HEK293T (cell line): ENCODE measurements around the gene CCM2.

Source experiments
- CTCF ChIA-PET: fragments of 350-600 bp; formaldehyde crosslinking; extraction: SDS; loops from one replicate; lab custom pipeline; 2021; ENCODE audit warnings: antibody characterized with exemption, inconsistent platforms; lab: Yijun Ruan, JAX
- POLR2A ChIA-PET: fragments of 350-600 bp; formaldehyde crosslinking; extraction: SDS; loops from one replicate; lab custom pipeline; 2020; ENCODE audit warnings: antibody characterized with exemption, inconsistent platforms; lab: Yijun Ruan, JAX
- DNase-seq: peaks from one replicate; pipeline ENCODE4 v3.0.0; 2012; ENCODE audit warnings: mixed read lengths; ENCODE audit errors: extremely low spot score
- ARNT ChIP-seq: fragments of 450-650 bp; IDR thresholded peaks from 2 replicates; pipeline ENCODE4 v1.6.1; 2017; ENCODE audit warnings: mild to moderate bottlenecking
- BHLHE40 ChIP-seq: fragments of 450-650 bp; IDR thresholded peaks from 2 replicates; pipeline ENCODE4 v1.6.1; 2016; ENCODE audit warnings: mild to moderate bottlenecking, moderate library complexity, borderline replicate concordance
- CTBP1 ChIP-seq: fragments of 450-650 bp; IDR thresholded peaks from 2 replicates; pipeline ENCODE4 v1.6.1; 2016; ENCODE audit warnings: borderline replicate concordance
- ELF4 ChIP-seq: fragments of 450-650 bp; IDR thresholded peaks from 2 replicates; pipeline ENCODE4 v1.6.1; 2017; ENCODE audit warnings: antibody characterized with exemption
- FOXA1 ChIP-seq: fragments of 450-650 bp; IDR thresholded peaks from 2 replicates; pipeline ENCODE4 v1.6.1; 2016; ENCODE audit warnings: mild to moderate bottlenecking
- FOXK2 ChIP-seq: fragments of 450-650 bp; IDR thresholded peaks from 2 replicates; pipeline ENCODE4 v1.6.1; 2016; ENCODE audit warnings: mild to moderate bottlenecking
- FOXM1 ChIP-seq: fragments of 450-650 bp; IDR thresholded peaks from 2 replicates; pipeline ENCODE4 v1.6.1; 2017; ENCODE audit warnings: mild to moderate bottlenecking, borderline replicate concordance
- HDGF ChIP-seq: fragments of 450-650 bp; IDR thresholded peaks from 2 replicates; pipeline ENCODE4 v1.6.1; 2017; ENCODE audit warnings: antibody characterized with exemption, borderline replicate concordance
- L3MBTL2 ChIP-seq: fragments of 450-650 bp; conservative IDR thresholded peaks from 2 replicates; pipeline ENCODE4 v1.6.1; 2016; ENCODE audit warnings: mild to moderate bottlenecking
- LEF1 ChIP-seq: fragments of 450-650 bp; IDR thresholded peaks from 2 replicates; pipeline ENCODE4 v1.6.1; 2017; ENCODE audit warnings: mild to moderate bottlenecking, borderline replicate concordance
- NFRKB ChIP-seq: fragments of 450-650 bp; IDR thresholded peaks from 2 replicates; pipeline ENCODE4 v1.6.1; 2016; ENCODE audit warnings: mild to moderate bottlenecking, moderate library complexity
- SP1 ChIP-seq: fragments of 450-650 bp; IDR thresholded peaks from 2 replicates; pipeline ENCODE4 v1.6.1; 2017
- SUZ12 ChIP-seq: fragments of 450-650 bp; IDR thresholded peaks from 2 replicates; pipeline ENCODE4 v1.6.1; 2016; ENCODE audit warnings: mild to moderate bottlenecking
- TARDBP ChIP-seq: fragments of 450-650 bp; IDR thresholded peaks from 2 replicates; pipeline ENCODE4 v1.6.1; 2016
- ZNF384 ChIP-seq: fragments of 450-650 bp; IDR thresholded peaks from 2 replicates; pipeline ENCODE4 v1.6.1; 2016
- TF ChIP-seq, protein P1 (sequence below): fragments of 450-650 bp; IDR thresholded peaks from 2 replicates; pipeline ENCODE4 v1.6.1; 2016

The CCM2 gene

GRCh38 chr7:44994877-44995554 is 5.0 kb upstream of the CCM2 start:
- DNase-seq, result no peak
- CTCF ChIA-PET, result no interaction called here
- POLR2A ChIA-PET, result interaction anchor here (1.1 kb wide), 1 partner anchor 12 kb away, joined by 3 read pairs; no protein-coding TSS in a partner anchor
- TF ChIP-seq SP1 (no peak), NFRKB (no peak), HDGF (no peak), LEF1 (no peak), ARNT (no peak), SUZ12 (no peak), BHLHE40 (no peak), FOXA1 (no peak), ZNF384 (no peak), FOXM1 (no peak), FOXK2 (no peak), TARDBP (no peak), ELF4 (no peak), CTBP1 (no peak), L3MBTL2 (no peak)
- TF ChIP-seq, protein P1, sequence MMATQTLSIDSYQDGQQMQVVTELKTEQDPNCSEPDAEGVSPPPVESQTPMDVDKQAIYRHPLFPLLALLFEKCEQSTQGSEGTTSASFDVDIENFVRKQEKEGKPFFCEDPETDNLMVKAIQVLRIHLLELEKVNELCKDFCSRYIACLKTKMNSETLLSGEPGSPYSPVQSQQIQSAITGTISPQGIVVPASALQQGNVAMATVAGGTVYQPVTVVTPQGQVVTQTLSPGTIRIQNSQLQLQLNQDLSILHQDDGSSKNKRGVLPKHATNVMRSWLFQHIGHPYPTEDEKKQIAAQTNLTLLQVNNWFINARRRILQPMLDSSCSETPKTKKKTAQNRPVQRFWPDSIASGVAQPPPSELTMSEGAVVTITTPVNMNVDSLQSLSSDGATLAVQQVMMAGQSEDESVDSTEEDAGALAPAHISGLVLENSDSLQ, result no peak

- TF ChIP-seq HDGF (no peak), BHLHE40 (no peak), TARDBP (no peak), ZNF384 (no peak), LEF1 (no peak)
- TF ChIP-seq, protein P1, result no peak
- CTCF ChIA-PET, result interaction anchor here (1.4 kb wide), 1 partner anchor 22 kb away, joined by 4 read pairs; no protein-coding TSS in a partner anchor
- POLR2A ChIA-PET, result interaction anchor here (1.6 to 4.5 kb wide), 2 partner anchors 9 to 13 kb away, joined by 4 to 30 read pairs; no protein-coding TSS in a partner anchor
- no peak for DNase-seq
Measured at GRCh38 chr7:44995555-44996493, 4.2 kb upstream of the CCM2 start.

DNA sequence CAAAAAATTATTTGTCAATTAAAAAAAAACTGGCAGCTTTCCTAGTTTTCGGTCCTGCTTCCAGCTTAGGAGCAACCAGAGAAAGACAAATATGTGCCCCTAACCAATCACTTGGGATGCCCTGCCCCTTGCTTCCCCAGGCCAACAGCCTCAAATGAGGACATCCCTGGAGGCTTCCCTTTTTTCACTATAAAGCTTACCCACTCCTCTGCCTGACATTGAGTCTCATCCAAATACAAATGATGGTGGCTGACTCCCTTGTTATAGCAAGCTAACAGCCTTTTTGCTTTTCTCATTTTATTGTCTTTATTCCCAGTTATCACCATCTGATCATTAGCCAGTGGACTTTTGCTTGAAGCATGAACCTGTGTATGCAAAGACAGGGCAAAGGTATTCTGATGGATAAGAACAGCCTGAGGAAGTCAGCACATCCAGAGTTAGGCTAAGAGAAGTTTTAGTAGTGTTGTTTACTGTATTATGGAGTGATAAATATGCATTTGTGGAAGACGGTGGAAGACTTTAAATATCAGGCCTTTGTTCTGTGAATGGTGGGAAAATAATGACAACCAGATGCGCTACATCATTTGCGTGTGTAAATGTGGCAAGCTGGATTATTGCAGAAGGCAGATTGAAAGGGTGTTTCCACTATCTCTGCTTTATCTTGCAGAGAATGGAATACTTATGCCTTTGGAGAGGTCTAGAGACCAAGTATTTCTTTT is 1.7 kb upstream of the CCM2 start:
- POLR2A ChIA-PET, result interaction anchor here (0.9 to 4.5 kb wide), 7 partner anchors 8 to 416 kb away, joined by 3 to 30 read pairs (median 6); partner anchors contain the start of genes TBRG4 and TMED4
- CTCF ChIA-PET, result no interaction called here
- DNase-seq, result no peak
- TF ChIP-seq NFRKB (no peak), BHLHE40 (no peak), SP1 (no peak), ELF4 (no peak), CTBP1 (no peak), HDGF (no peak), FOXA1 (no peak), L3MBTL2 (no peak), ZNF384 (no peak), SUZ12 (no peak), FOXK2 (no peak), ARNT (no peak), LEF1 (no peak), FOXM1 (no peak), TARDBP (no peak)
- TF ChIP-seq, protein P1, result no peak

DNA sequence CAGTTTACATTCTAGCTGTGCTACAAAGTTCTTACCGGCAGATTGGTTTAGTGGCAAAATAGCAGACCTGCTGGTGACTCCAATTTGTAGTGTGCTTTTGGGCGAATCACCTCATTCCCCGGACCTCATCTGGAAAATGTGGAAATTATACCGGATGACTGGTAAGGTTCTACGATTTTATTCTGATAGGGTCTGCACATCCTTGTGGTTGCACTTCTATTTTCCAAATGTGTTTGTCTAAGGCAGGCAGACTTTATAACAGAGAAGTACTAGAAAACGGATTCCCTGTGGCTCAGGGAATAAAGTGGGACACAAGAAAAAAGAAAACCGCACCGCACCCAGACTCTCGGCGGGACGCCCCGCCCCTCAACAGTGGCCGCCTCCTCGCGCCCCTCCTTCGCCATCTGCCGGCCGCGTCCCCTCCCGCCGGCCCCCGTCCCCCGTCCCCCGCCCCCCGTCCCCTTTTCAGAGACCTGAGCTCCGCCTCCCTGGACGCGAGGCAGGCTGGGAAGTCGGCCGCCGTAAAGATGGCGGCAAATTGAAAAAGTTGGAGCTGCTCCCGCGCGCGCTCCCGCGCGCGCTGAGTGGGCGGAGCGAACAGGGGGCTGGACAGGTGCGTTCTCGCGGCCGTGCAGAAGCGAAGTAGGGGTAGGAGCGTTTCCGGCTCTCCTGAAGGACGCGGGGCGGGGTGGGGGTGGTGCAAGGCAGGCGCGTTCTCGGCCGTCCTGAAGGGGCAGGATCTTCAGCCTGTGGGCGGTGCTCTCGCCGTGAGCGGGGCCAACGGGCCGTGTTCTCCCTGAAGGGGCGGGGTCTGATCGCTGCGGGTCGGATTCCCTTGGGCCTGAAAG is 532 bp upstream of the CCM2 start:
- CTCF ChIA-PET, result no interaction called here
- DNase-seq, result peak; percentile 96
- TF ChIP-seq, protein P1, result peak; percentile 79
- TF ChIP-seq ZNF384, result peak; percentile 86
- TF ChIP-seq ARNT, result no peak
- no peak for TF ChIP-seq NFRKB
- TF ChIP-seq SUZ12, result no peak
- no peak for TF ChIP-seq FOXK2
- TF ChIP-seq CTBP1, result no peak
- TF ChIP-seq SP1, result peak; percentile 60; the same call in 1 of the 2 replicates
- POLR2A ChIA-PET, result interaction anchor here (0.9 to 4.5 kb wide), 6 partner anchors 9 to 417 kb away, joined by 3 to 30 read pairs (median 6); partner anchors contain the start of genes TBRG4 and TMED4
